GM18498 (cell line): ENCODE measurements around the gene OR2A5.
"Not testable (repeated sequence)": the region's sequence is repeated elsewhere in the genome, so short reads cannot be mapped to it uniquely, and the experiment has no call there.

ENCODE experiments used
- ATAC-seq: cut with Tn5 transposase; IDR thresholded peaks from one replicate; pipeline ENCODE4 v1.9.1; 2021; ENCODE audit warnings: mild to moderate bottlenecking, moderate library complexity; ENCODE audit not compliant: unreplicated experiment

OR2A5 gene

GRCh38 chr7:144032985-144033709 is 15.6 kb upstream of the OR2A5 start:
- ATAC-seq: no peak

- no peak for ATAC-seq
Measured at GRCh38 chr7:144035385-144035784, 13.4 kb upstream of the OR2A5 start.

- ATAC-seq: no peak
Measured at GRCh38 chr7:144036302-144036885, 12.4 kb upstream of the OR2A5 start.

GRCh38 chr7:144037414-144038035 is 11.2 kb upstream of the OR2A5 start:
- no peak for ATAC-seq

- no peak for ATAC-seq
Measured at GRCh38 chr7:144038887-144039286, 9.9 kb upstream of the OR2A5 start.

GRCh38 chr7:144049491-144049890 is 743 bp downstream of the OR2A5 start:
- ATAC-seq: no peak

- ATAC-seq: no peak
Measured at GRCh38 chr7:144050093-144050492, 1.3 kb downstream of the OR2A5 start.

- ATAC-seq: not testable (repeated sequence)
Measured at GRCh38 chr7:144050884-144051283, 2.1 kb downstream of the OR2A5 start.

- no peak for ATAC-seq
Measured at GRCh38 chr7:144057954-144058353, 9.2 kb downstream of the OR2A5 start.

- ATAC-seq: no peak
Measured at GRCh38 chr7:144063710-144064109, 15.0 kb downstream of the OR2A5 start.

GRCh38 chr7:144069511-144069910 is 20.8 kb downstream of the OR2A5 start, which contains the start of gene OR2A25:
Gene OR2A25, plus strand, starts transcription at chr7:144069811. Its CDS starts 4,409 bp downstream, at chr7:144074220.
- ATAC-seq: no peak

GRCh38 chr7:144069953-144070352 is 21.2 kb downstream of the OR2A5 start:
- ATAC-seq: no peak

GRCh38 chr7:144074374-144074773 is 25.6 kb downstream of the OR2A5 start:
- no peak for ATAC-seq

GRCh38 chr7:144085978-144086377 is 37.2 kb downstream of the OR2A5 start, which contains the start of gene OR2A12:
Gene OR2A12, plus strand, starts transcription at chr7:144086278. Its CDS starts 8,830 bp downstream, at chr7:144095108.
- ATAC-seq: no peak

- no peak for ATAC-seq
Measured at GRCh38 chr7:144086730-144087129, 38.0 kb downstream of the OR2A5 start.

GRCh38 chr7:144087230-144087629 is 38.5 kb downstream of the OR2A5 start:
- no peak for ATAC-seq

- ATAC-seq: no peak
Measured at GRCh38 chr7:144090667-144091066, 41.9 kb downstream of the OR2A5 start.

- ATAC-seq: no peak
Measured at GRCh38 chr7:144098776-144099175, 50.0 kb downstream of the OR2A5 start.

- no peak for ATAC-seq
Measured at GRCh38 chr7:144100607-144101006, 51.9 kb downstream of the OR2A5 start.

GRCh38 chr7:144102041-144102440 is 53.3 kb downstream of the OR2A5 start:
- no peak for ATAC-seq

GRCh38 chr7:144105211-144105610 is 56.5 kb downstream of the OR2A5 start:
- ATAC-seq: no peak
